ENCODE data around the gene SLX9. TPM values are rescaled to one million over a fixed set of nuclear protein-coding genes. Genes with fewer than 3 reads are reported as not detected.

The SLX9 gene
- total and polyA plus RNA-seq, 12 donors = 11.1 to 45.3 (median 23.7) TPM

DNA sequence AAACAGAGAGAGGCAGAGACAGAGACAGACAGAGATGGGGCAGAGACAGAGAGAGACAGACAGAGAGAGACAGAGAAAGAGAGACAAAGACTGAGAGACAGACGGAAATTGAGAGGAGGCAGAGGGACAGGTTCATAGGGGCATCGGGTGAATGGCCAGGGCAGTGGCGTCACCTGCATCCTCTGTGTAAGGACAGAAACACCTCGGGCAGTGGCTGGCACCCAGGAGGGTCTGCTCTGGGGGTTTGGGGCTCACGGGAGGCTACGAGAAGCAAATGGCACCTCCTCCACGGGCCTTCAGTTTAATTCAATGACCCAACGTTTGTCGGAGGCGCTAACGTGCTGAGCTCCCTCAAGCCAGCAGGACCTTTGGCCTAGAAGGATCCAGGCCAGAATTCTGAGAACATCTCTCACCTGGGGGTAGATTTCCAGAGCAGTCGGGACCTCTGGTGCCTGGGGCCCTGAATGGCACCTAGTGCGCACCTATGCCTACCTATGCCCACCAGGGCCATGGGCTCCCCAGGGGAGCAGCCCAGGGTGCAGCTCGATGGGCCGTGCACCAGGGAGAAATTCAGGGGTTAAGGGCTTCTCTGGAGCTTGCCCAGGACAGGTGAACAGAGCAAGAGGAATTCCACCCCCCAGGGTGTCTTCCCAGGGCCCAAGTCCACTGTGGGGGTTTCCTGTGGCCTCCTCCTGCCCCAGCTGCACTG is 45.7 kb upstream of the SLX9 start:
- no peaks in the 10 kb centered on the region for H3K36me3 ChIP-seq (replicated peaks in 1 of 2)
- peaks cover 2% of the 10 kb centered on the region for H3K27me3 ChIP-seq
- TF ChIP-seq, protein P1, sequence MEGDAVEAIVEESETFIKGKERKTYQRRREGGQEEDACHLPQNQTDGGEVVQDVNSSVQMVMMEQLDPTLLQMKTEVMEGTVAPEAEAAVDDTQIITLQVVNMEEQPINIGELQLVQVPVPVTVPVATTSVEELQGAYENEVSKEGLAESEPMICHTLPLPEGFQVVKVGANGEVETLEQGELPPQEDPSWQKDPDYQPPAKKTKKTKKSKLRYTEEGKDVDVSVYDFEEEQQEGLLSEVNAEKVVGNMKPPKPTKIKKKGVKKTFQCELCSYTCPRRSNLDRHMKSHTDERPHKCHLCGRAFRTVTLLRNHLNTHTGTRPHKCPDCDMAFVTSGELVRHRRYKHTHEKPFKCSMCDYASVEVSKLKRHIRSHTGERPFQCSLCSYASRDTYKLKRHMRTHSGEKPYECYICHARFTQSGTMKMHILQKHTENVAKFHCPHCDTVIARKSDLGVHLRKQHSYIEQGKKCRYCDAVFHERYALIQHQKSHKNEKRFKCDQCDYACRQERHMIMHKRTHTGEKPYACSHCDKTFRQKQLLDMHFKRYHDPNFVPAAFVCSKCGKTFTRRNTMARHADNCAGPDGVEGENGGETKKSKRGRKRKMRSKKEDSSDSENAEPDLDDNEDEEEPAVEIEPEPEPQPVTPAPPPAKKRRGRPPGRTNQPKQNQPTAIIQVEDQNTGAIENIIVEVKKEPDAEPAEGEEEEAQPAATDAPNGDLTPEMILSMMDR (IDR thresholded peaks at IDR 0.05) = no peak
- TF ChIP-seq POLR2A (IDR thresholded peaks at IDR 0.05) = no peak
- no peak overlapping the region for H3K4me3 ChIP-seq
- no peak for DNase-seq
- no peaks in the 10 kb centered on the region for H3K4me1 ChIP-seq (replicated peaks in 1 of 2)
- no peaks in the 10 kb centered on the region for H3K9me3 ChIP-seq (replicated peaks in 1 of 3)
- H3K27ac ChIP-seq = no peak overlapping the region
- intact Hi-C loops (cut with DNase I) = loop anchor here in 1 of 2 donors (5.0 kb wide), 1 partner anchor 238 kb away; no protein-coding TSS in a partner anchor
- 78 to 87% (median 80%) methylated on average over 14 to 15 of the region's 15 CpGs for WGBS, 4 donors

DNA sequence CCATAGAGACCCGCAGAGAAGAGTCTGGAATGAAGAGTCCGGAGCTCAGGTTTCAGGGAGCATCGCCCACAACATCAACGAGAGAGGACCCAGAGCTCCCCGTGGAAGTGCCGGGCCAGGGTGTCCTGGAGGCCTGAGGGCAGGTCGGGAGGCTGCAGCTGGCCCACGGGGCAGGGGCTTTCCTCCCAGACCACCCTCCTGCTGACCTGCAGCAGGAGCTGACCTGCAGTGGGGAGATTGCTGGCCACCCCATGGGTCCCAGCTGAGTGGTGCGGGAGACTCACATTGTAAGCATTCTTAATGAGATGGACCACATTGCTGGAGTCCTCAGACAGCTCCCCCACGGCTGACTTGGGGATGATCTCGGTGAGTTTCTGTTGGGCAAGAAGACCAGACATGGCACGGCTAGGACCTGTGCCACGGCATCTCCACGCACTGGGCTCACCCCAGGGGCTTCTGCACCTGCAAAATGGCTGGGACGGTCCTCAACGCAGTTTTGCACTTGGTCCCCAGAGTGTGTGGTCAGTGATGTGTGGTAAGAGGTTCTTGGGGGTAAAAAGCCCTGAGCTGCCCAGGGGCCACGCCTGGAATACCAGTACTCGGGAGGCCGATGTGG is 45.0 kb upstream of the SLX9 start:
- no peak overlapping the region for H3K4me3 ChIP-seq
- H3K27me3 ChIP-seq = peaks cover 4% of the 10 kb centered on the region
- no peak for DNase-seq
- H3K36me3 ChIP-seq (replicated peaks in 1 of 2) = no peaks in the 10 kb centered on the region
- no peaks in the 10 kb centered on the region for H3K4me1 ChIP-seq (replicated peaks in 1 of 2)
- TF ChIP-seq, protein P1 (IDR thresholded peaks at IDR 0.05) = no peak
- TF ChIP-seq POLR2A (IDR thresholded peaks at IDR 0.05) = no peak
- intact Hi-C loops (cut with DNase I) = loop anchor here in 1 of 2 donors (5.0 kb wide), 2 partner anchors 38 to 238 kb away; no protein-coding TSS in a partner anchor
- no peak overlapping the region for H3K27ac ChIP-seq
- 82 to 94% (median 86%) methylated on average over 13 to 19 of the region's 19 CpGs for WGBS, 4 donors
- H3K9me3 ChIP-seq (replicated peaks in 1 of 3) = no peaks in the 10 kb centered on the region

DNA sequence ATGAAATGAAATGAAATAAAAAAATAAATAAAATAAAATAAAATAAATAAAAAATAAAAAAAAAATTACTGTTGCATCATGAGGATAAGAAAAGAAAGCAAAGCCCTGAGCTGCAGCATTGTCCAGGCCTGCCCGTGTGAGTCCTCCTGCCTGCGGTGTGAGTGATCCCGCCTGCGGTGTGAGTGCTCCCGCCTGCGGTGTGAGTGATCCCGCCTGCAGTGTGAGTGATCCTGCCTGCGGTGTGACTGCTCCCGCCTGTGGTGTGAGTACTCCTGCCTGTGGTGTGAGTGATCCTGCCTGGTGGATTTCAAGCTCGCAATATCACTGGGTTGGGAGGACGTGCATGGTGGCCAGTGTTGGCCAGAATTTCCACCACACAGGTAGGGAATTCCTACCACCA is 44.0 kb upstream of the SLX9 start:
- DNase-seq = no peak
- Histone ChIP-seq H3K4me3 (no peak overlapping the region), H3K9me3 (replicated peaks in 1 of 3) (no peaks in the 10 kb centered on the region), H3K36me3 (replicated peaks in 1 of 2) (no peaks in the 10 kb centered on the region), H3K27me3 (peaks cover 4% of the 10 kb centered on the region), H3K4me1 (replicated peaks in 1 of 2) (no peaks in the 10 kb centered on the region), H3K27ac (no peak overlapping the region)
- WGBS, 4 donors = 90 to 94% (median 92%) methylated on average over 8 to 11 of the region's 11 CpGs
- TF ChIP-seq, protein P1 (IDR thresholded peaks at IDR 0.05) = no peak
- no peak for TF ChIP-seq POLR2A (IDR thresholded peaks at IDR 0.05)
- intact Hi-C loops (cut with DNase I) = loop anchor here (2.0 to 5.0 kb wide), 2 partner anchors 35 to 36 kb away; no protein-coding TSS in a partner anchor

DNA sequence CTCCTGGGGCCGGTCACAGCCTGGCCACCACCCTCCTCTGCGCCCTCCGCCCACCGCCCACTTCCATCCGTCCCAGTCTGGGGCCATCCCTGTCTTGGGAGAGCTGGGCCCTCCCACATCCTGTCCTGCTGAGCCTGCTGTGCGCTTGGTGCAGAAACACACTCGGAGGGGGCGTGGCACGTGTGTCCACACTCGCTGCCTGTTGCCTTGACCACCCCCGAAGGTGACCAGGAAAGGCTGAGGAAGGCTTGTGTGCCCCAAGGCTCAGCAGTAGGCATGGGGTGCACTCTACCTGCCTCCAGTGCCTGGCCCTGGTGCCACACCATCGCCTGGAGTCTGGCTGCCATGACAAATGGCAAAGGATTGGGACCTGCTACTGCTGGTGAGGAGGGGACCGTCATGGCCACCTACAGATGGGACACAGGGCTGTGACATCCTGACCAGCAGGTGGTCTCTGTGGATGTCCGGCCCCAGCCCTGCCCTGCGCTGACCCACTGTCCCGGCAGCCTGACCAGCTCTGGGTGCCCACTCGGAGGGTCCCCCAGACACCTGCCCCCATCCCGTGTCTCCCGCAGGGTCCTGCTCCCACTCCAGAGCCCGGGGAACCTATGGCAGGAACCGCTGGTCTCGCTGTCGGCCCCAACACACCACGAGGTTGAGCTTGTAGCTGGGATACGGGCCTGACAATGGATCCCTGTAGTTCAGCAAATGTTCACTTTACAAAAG is 43.1 kb upstream of the SLX9 start:
- intact Hi-C loops (cut with DNase I) = loop anchor here (2.0 to 5.0 kb wide), 2 partner anchors 34 to 36 kb away; no protein-coding TSS in a partner anchor
- WGBS, 4 donors = 80 to 90% (median 85%) methylated on average over 4 to 25 of the region's 25 CpGs
- Histone ChIP-seq H3K27me3 (peaks cover 4% of the 10 kb centered on the region), H3K27ac (no peak overlapping the region), H3K36me3 (replicated peaks in 1 of 2) (peaks cover 0 to 3% of the 10 kb centered on the region in 2 donors), H3K4me3 (no peak overlapping the region), H3K4me1 (replicated peaks in 1 of 2) (no peaks in the 10 kb centered on the region), H3K9me3 (replicated peaks in 1 of 3) (no peaks in the 10 kb centered on the region)
- no peak for DNase-seq
- TF ChIP-seq, protein P1 (IDR thresholded peaks at IDR 0.05) = no peak
- no peak for TF ChIP-seq POLR2A (IDR thresholded peaks at IDR 0.05)
